ENCODE data around the gene ZNF205.

The ZNF205 gene

DNA sequence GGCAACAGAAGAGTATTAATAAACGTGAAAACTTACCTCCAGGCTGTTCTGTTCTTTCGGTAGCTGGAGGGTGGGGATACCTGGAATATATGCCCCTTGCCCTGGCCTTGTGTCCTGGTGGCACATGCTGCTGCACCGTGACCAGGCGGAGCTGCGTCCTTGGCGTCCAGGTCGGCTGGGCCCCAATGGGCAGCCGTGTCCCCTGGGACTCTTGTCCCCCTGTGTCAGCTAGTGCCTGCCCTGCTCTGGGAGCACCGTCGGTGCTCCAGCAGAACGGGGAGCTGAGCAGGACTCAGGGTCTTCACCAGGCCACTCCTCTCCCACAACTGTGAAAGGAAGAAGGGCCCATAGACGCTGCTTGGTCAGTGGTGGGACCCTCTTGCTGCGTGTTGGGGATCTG lies 30.4 kb downstream of the ZNF205 start:
- no peaks in the 10 kb centered on the region for H3K9me3 Mint-ChIP-seq (ENCODE audit: low read depth)
- H3K4me1 Mint-ChIP-seq (ENCODE audit: low read depth), result no peaks in the 10 kb centered on the region
- no peaks in the 10 kb centered on the region for H3K27me3 Mint-ChIP-seq
- no peak overlapping the region for H3K4me3 Mint-ChIP-seq
- no peak overlapping the region for H3K27ac Mint-ChIP-seq
- peaks cover 6% of the 10 kb centered on the region for H3K36me3 Mint-ChIP-seq

DNA sequence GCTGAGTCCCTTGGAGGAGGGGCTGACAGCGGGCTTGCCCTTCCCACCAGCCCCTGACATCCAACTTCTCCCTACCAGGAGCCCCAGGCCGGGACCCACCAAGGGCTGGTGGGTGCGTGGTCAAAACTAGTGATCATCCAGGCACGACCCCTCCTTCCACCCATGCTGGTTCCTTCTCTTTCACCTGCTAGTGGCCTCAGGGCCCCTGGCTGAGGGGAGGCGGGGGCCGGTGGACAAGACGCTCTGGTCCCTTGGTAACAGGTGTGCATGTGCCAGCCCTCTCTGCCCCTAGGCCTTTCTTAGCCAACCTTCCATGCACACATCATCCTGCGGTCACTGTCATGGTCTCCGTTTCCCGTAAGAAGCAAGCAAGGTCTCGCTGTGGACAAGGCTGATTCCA lies 30.8 kb downstream of the ZNF205 start:
- Mint-ChIP-seq H3K27ac (no peak overlapping the region), H3K4me3 (no peak overlapping the region), H3K36me3 (peaks cover 6% of the 10 kb centered on the region), H3K27me3 (no peaks in the 10 kb centered on the region), H3K9me3 (ENCODE audit: low read depth) (no peaks in the 10 kb centered on the region), H3K4me1 (ENCODE audit: low read depth) (no peaks in the 10 kb centered on the region)

DNA sequence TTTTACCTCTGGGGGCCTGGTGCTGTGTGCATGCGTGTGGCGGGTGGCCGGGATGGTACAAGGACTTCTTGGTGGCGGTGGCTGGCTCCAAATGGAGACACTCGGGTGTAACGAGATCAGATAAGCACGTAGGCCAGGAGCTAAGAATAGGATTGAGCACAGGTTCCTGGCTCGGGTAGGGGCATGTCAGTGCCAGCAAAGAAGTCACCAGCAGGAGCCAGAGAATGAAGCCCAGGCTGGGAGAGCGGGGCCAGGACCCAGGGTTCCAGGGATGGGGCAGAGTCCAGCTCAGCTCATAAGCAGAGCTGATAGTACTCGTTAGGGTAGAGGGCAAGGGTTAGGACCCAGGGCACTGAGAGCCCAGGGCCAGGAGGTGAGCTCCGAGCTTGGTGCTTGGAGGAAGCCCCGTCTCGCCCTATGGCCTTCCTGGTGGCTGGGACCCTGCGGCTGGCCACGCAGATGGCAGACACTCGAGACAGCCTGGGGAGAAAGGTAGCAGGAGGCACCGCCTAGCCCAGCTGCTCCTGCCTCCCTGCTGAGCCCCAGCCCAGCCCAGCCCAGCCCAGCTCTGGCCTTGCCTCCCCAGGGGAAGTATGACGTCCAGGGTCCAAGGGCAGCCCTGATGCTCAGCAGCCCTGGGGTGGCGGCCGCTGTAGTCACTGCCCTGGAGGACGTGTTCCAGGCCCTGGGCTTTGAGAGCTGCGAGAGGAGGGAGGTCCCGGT lies 31.4 kb downstream of the ZNF205 start:
- H3K27ac Mint-ChIP-seq, result no peak overlapping the region
- H3K4me1 Mint-ChIP-seq (ENCODE audit: low read depth), result no peaks in the 10 kb centered on the region
- H3K36me3 Mint-ChIP-seq, result peaks cover 6% of the 10 kb centered on the region
- H3K4me3 Mint-ChIP-seq, result no peak overlapping the region
- H3K9me3 Mint-ChIP-seq (ENCODE audit: low read depth), result no peaks in the 10 kb centered on the region
- no peaks in the 10 kb centered on the region for H3K27me3 Mint-ChIP-seq

DNA sequence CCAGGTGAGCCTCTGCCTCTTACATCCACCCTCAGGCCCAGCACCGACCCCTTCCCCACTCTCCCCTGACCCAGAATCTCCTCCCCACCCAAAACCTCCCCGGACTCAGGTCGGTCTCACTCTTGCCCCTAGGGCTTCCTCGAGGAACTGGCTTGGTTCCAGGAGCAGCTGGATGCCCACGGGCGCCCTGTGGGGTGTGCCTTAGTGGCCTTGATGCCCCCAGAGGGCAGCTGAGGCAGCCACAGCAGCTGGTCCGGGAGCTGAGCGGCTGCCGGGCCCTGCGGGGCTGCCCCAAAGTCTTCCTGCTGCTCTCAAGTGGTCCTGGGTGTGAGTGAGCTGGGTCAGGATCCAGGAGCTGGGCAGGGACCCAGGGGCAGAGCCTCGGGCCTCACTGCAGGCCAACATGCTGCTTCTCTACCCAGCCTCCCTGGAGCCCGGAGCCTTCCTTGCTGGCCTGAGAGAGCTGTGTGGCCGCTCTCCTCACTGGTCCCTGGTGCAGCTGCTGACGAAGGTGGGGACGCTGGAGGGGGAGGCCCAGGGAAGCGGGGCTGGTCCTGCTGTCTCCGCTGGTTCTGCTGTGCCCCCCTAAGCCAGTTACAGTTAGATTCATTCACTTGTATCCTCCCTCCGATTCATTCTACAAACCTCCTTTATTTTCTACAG lies 32.1 kb downstream of the ZNF205 start:
- Mint-ChIP-seq H3K9me3 (ENCODE audit: low read depth) (no peaks in the 10 kb centered on the region), H3K4me1 (ENCODE audit: low read depth) (no peaks in the 10 kb centered on the region), H3K27me3 (no peaks in the 10 kb centered on the region), H3K4me3 (no peak overlapping the region), H3K27ac (no peak overlapping the region), H3K36me3 (peaks cover 4% of the 10 kb centered on the region)

DNA sequence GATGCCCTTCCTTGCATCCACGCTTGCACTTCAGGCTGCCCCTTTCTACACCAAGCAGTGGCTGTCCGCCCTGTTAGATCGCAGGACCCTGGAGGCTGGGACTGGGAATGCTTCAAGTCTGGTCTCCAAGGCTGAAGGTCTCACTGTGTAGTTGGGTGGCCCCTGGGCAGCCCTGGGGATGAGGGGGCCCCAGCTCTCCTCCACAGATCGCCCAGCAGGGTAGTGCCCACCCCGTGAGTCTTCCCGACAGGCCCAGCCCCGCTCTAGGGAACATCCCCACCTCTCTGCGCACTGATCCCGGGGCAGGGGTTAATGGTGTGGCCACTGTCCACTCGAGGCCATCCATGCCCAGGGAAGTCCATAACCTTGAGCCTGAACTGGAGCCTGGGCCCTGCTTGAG lies 32.8 kb downstream of the ZNF205 start:
- no peak overlapping the region for H3K4me3 Mint-ChIP-seq
- peaks cover 2% of the 10 kb centered on the region for H3K4me1 Mint-ChIP-seq (ENCODE audit: low read depth)
- H3K27ac Mint-ChIP-seq, result no peak overlapping the region

GRCh38 chr16:3145660-3146059 lies 33.3 kb downstream of the ZNF205 start:
- no peak overlapping the region for H3K4me3 Mint-ChIP-seq
- H3K36me3 Mint-ChIP-seq, result peaks cover 4% of the 10 kb centered on the region
- no peak overlapping the region for H3K27ac Mint-ChIP-seq
- H3K9me3 Mint-ChIP-seq (ENCODE audit: low read depth), result no peaks in the 10 kb centered on the region
- peaks cover 3% of the 10 kb centered on the region for H3K4me1 Mint-ChIP-seq (ENCODE audit: low read depth)
- no peaks in the 10 kb centered on the region for H3K27me3 Mint-ChIP-seq

More for the DNA sequence above, 32.8 kb downstream of the ZNF205 start:
- H3K27me3 Mint-ChIP-seq, result no peaks in the 10 kb centered on the region
- H3K36me3 Mint-ChIP-seq, result peaks cover 4% of the 10 kb centered on the region
- no peaks in the 10 kb centered on the region for H3K9me3 Mint-ChIP-seq (ENCODE audit: low read depth)

GRCh38 chr16:3147046-3147756 lies 34.8 kb downstream of the ZNF205 start:
- Mint-ChIP-seq H3K4me1 (ENCODE audit: low read depth) (peaks cover 11% of the 10 kb centered on the region), H3K36me3 (peaks cover 3% of the 10 kb centered on the region), H3K9me3 (ENCODE audit: low read depth) (no peaks in the 10 kb centered on the region)

DNA sequence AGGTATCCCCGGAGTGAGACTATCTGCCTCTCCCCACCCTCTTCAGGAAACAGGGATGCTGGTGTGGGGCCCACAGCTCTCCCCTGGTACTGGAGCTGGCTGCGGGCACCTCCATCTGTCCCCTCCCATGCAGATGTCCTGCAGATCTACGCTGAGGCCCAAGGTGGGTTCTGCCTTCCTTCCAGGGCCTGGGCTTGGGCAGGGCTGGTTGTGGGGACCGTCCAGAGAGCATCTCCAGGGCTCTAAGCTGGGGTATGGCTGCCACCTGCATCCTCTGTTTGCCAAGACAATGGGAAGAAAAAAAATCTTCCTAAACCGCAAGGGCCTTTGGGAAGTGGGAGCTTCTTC lies 35.3 kb downstream of the ZNF205 start:
- no peaks in the 10 kb centered on the region for H3K9me3 Mint-ChIP-seq (ENCODE audit: low read depth)
- peaks cover 16% of the 10 kb centered on the region for H3K4me1 Mint-ChIP-seq (ENCODE audit: low read depth)
- no peak overlapping the region for H3K27ac Mint-ChIP-seq
- H3K27me3 Mint-ChIP-seq, result peaks cover 2% of the 10 kb centered on the region
- no peaks in the 10 kb centered on the region for H3K36me3 Mint-ChIP-seq
- no peak overlapping the region for H3K4me3 Mint-ChIP-seq

More at GRCh38 chr16:3147046-3147756, 34.8 kb downstream of the ZNF205 start:
- Mint-ChIP-seq H3K27ac (no peak overlapping the region), H3K4me3 (no peak overlapping the region), H3K27me3 (no peaks in the 10 kb centered on the region)

GRCh38 chr16:3148256-3149192 lies 36.1 kb downstream of the ZNF205 start:
- peaks cover 18% of the 10 kb centered on the region for H3K4me1 Mint-ChIP-seq (ENCODE audit: low read depth)
- no peak overlapping the region for H3K27ac Mint-ChIP-seq
- H3K4me3 Mint-ChIP-seq, result peak overlapping the region; percentile 85
- no peaks in the 10 kb centered on the region for H3K36me3 Mint-ChIP-seq
- peaks cover 2% of the 10 kb centered on the region for H3K27me3 Mint-ChIP-seq
- H3K9me3 Mint-ChIP-seq (ENCODE audit: low read depth), result no peaks in the 10 kb centered on the region

- no peaks in the 10 kb centered on the region for H3K36me3 Mint-ChIP-seq
- H3K27me3 Mint-ChIP-seq, result peaks cover 2% of the 10 kb centered on the region
- H3K27ac Mint-ChIP-seq, result no peak overlapping the region
- peaks cover 18% of the 10 kb centered on the region for H3K4me1 Mint-ChIP-seq (ENCODE audit: low read depth)
- peak overlapping the region; percentile 85 for H3K4me3 Mint-ChIP-seq
- H3K9me3 Mint-ChIP-seq (ENCODE audit: low read depth), result no peaks in the 10 kb centered on the region
Observed at GRCh38 chr16:3149193-3149530, 36.8 kb downstream of the ZNF205 start.

- peak overlapping the region; percentile 83 for H3K27ac Mint-ChIP-seq
- no peaks in the 10 kb centered on the region for H3K36me3 Mint-ChIP-seq
- H3K4me3 Mint-ChIP-seq, result peak overlapping the region; percentile 85
- H3K4me1 Mint-ChIP-seq (ENCODE audit: low read depth), result peaks cover 19% of the 10 kb centered on the region
- H3K9me3 Mint-ChIP-seq (ENCODE audit: low read depth), result no peaks in the 10 kb centered on the region
- peaks cover 2% of the 10 kb centered on the region for H3K27me3 Mint-ChIP-seq
Observed at GRCh38 chr16:3149630-3150345, 37.4 kb downstream of the ZNF205 start.

DNA sequence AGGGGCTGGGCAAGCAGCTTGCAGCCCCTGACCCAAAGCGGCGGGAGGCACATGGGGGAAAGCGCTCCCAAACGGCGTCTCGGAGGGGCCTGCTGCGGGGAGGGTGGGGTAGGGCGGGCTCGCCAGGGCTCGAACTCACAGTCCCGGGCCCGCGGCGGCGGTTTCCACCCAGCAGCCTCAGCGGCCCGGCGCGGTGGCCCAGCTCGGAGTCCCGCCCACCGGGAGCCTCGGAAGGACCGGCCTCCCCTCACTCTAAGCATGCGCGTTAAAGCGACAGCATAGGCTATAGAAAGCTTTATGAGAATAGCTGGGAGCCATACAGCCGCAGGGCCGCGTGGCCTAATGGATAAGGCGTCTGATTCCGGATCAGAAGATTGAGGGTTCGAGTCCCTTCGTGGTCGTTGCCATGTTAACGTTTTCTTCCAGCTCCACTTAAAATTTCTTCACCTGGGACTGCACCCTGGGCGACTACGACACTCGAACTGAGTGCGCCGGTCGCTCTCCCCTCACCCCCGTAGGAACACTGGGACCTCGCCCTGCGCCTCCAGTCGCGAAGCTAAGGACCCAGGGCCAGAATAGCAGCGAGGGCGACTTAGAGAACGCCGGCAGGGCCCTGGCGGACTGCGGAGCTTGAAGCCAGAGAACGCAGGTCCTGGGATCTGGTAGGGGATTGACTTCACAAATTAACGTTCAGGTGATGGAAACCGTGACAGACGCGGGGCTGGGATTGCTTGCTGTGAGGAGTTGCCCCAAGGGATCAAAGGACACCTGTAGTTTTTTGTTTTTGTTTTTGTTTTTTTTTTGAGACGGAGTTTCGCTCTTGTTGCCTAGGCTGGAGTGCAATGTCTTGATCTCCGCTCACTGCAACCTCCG lies 38.2 kb downstream of the ZNF205 start:
- H3K36me3 Mint-ChIP-seq, result no peaks in the 10 kb centered on the region
- peak overlapping the region; percentile 87 for H3K4me3 Mint-ChIP-seq
- peak overlapping the region; percentile 83 for H3K27ac Mint-ChIP-seq
- H3K4me1 Mint-ChIP-seq (ENCODE audit: low read depth), result peaks cover 19% of the 10 kb centered on the region
- no peaks in the 10 kb centered on the region for H3K9me3 Mint-ChIP-seq (ENCODE audit: low read depth)
- peaks cover 2% of the 10 kb centered on the region for H3K27me3 Mint-ChIP-seq

- Mint-ChIP-seq H3K27me3 (peaks cover 2% of the 10 kb centered on the region), H3K27ac (peak overlapping the region; percentile 98), H3K9me3 (ENCODE audit: low read depth) (no peaks in the 10 kb centered on the region), H3K4me3 (peak overlapping the region; percentile 87), H3K36me3 (no peaks in the 10 kb centered on the region), H3K4me1 (ENCODE audit: low read depth) (peaks cover 19% of the 10 kb centered on the region)
Observed at GRCh38 chr16:3152027-3152276, 39.6 kb downstream of the ZNF205 start.
